SK-N-DZ (cell line): ENCODE results near the gene MAU2.
A peak's percentile ranks its signal among the peaks of the same experiment; 100 is the strongest.
"Not testable (repeated sequence)": the region's sequence is repeated elsewhere in the genome, so short reads cannot be mapped to it uniquely, and the experiment has no call there.

Source experiments
- DNase-seq: peaks from one replicate; pipeline ENCODE4 v3.0.0-alpha.2; 2015; ENCODE audit warnings: low spot score

MAU2 gene

DNA sequence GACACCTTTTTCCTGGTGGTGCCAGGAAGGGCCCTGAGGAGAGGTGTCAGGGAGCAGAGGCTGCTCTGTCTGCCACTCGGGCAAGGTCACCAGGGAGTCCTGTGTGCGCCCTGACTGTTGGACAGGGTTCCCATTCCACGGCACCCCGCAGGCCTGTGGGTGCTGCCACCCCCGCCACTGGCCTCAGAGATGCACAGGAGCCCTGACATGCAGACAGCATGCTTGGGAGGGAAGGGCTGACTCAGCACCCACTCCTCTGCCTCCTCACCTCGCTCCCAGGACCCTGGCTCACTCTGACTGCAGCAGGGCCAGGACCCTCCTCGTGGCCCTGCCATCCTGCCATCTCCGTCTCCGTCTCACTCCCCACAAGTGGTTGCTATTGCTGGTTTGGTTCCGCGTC lies 25.3 kb downstream of the MAU2 start:
- no peak for DNase-seq

GRCh38 chr19:19347401-19348110 lies 26.9 kb downstream of the MAU2 start:
- no peak for DNase-seq

DNA sequence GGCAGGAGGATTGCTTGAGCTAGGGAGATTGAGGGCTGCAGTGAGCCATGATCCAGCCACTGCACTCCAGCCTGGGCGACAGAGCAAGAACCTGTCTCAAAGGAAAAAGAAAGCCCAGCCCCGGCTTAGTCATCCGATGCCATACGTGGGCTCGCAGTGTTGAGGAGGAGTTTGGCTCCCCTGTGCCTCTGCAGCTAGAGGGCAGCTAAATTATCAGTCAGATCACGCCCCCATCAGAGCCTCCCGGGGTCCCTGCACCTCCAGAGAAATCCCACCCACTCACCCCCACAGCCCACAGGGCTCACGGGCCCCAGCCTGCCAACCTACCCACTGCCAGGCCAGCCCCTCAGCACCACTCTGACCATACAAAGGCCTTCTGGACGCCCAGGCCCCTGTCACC lies 27.6 kb downstream of the MAU2 start:
- DNase-seq: no peak

DNA sequence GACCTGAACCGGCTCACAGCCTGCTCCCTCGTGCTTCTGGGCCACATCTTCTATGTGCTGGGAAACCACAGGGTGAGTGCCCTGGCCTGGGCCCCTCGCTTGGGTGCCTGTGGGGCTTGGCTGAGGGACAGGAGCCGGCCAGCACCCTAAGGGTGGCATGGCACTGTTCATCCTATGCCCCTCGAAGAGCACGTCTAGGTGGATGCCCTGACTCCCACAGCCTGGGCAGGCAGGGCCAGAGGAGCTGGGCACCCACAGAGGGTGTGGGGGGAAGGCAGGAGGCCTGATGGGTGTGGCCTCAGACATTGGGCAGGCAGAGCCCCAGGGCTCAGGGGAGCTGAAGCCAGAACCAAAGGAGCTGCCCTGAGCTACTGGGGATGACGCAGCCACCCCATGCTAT lies 28.7 kb downstream of the MAU2 start:
- DNase-seq: no peak

DNA sequence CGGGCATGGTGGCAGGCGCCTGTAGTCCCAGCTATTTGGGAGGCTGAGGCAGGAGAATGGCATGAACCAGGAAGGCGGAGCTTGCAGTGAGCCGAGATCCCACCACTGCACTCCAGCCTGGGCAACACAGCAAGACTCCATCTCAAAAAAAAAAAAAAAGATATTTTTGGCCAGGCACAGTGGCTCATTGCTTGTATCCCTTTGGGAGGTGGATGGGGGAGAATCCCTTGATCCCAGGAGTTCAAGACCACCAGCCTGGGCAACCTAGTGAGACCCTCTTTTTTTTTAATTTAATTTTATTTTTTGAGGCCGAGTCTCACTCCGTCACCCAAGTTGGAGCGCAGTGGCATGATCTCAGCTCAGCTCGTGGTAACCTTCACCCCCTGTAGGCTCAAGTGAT lies 30.1 kb downstream of the MAU2 start:
- not testable (repeated sequence) for DNase-seq

- no peak for DNase-seq
Measured at GRCh38 chr19:19352823-19353222, 32.2 kb downstream of the MAU2 start.

- DNase-seq: no peak
Measured at GRCh38 chr19:19354007-19354406, 33.4 kb downstream of the MAU2 start.

- no peak for DNase-seq
Measured at GRCh38 chr19:19354932-19355331, 34.3 kb downstream of the MAU2 start.

GRCh38 chr19:19355606-19356139 lies 35.0 kb downstream of the MAU2 start:
- no peak for DNase-seq

DNA sequence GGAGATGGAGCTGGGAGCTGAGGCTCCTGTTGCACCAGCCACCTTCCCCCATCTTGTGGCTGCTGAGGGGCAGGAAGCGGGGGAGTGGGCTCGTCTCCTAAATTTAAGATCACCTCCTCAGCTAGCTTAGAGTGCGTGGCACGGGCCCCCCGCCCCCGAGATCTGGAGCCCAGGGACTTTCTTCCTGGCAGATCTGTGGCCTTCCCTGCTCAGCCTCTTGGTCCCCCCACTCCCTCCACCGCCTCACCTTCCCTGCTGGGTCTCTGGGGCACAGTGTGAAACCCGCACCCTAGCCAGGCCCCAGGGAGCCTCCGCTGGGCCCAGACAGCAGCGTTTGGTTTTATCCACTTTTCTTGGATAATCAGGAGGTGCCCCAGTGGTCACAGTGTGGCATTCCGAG lies 35.9 kb downstream of the MAU2 start:
- no peak for DNase-seq

- no peak for DNase-seq
Measured at GRCh38 chr19:19356901-19357566, 36.4 kb downstream of the MAU2 start.

DNA sequence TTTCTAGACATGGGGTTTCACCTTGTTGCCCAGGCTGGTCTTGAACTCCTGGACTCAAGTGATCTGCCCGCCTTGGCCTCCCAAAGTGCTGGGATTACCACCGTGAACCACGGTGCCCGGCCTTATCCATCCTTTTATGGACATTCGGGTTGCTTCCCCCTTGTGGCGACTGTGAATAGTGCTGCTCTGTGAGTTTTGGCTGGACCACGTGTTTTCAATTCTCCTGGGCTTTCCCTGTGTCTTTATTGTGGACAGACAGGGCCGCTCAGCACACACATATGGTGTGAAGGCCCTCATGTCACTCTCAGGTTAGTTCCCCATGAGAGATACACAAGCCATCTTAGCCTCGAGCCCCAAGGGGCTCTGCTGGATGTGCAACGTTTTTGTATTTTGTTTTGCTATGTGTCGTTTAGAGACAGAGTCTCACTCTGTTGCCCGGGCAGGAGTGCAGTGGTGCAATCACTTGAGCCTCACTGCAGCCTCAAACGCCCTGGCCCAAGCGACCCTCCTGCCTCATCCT lies 40.5 kb downstream of the MAU2 start:
- peak; percentile 91 for DNase-seq

- DNase-seq: no peak
Measured at GRCh38 chr19:19362075-19362474, 41.4 kb downstream of the MAU2 start.

DNA sequence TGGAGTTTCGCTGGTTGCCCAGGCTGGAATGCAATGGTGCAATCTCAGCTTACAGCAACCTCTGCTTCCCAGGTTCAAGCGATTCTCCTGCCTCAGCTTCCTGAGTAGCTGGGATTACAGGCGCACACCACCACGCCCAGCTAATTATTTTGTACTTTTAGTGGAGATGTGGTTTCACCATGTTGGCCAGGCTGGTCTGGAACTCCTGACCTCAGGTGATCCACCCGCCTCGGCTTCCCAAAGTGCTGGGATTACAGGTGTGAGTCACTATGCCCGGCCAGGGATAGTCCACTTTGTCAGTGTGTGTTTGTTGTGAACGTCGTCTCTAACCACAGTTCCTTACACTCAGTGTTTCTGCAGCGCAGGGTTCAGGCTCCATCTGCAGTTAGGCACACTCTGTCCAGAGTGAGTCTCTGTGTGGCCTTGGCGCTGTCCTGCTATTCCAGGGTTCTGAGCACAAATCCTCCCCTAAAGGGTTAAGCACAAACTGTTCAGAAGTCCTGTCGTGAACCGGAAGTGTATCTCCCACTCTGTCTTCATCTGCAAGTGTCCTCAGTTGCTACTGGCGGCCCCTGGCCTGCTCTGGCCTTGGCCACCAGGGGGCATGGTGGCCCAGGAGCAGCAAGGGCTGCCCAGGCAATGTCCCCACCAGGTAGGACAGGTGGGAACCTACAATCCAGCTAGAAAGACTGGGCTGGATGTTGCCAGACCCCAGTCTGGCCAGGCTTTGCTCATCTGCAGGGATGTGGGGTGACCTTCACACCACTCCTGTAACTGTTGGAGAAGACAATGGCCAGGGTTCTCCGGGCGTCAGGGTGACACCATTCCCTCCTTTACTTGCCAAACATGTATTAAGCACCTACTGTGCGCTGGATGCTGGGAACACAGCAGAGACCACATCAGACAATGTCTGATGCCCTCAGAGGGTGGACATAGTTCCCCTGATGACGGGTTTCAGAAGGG lies 46.1 kb downstream of the MAU2 start:
- DNase-seq: peak; percentile 93

- DNase-seq: no peak
Measured at GRCh38 chr19:19368087-19368486, 47.5 kb downstream of the MAU2 start.

GRCh38 chr19:19371059-19371458 lies 50.4 kb downstream of the MAU2 start:
- no peak for DNase-seq

DNA sequence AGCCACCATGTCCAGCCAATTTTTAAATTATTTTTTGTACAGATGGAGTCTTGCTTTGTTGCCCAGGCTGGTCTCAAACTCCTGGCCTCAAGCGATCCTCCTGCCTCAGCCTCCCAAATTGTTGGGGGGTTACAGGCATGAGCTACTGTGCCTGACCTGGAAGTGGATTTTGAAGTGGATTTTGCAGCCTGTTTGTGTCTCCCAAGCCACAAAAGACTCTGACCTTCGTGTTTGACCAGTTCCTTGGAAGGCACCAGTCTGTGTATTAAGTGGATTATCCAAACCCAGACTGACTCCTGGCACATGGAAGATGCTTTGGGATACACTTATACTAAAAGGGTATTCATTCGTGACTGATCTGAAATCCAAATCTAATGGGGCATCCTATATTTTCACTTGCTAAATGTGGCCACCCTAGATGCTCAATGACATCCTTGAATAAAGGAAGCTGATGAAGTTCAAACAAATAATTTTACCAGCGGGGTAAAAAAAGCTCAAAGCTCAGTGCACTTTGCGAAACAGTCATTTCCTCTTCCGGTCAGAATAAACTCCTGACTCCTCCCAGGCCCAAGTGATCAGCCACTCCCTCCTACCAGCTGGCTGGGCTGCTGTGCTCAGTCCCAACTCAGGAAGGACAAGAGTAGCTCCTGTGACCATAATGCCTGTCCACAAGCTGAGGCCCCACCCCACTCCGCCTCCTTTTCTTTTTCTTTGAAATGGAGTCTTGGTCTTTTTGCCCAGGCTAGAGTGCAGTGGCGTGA lies 52.2 kb downstream of the MAU2 start:
- no peak for DNase-seq

DNA sequence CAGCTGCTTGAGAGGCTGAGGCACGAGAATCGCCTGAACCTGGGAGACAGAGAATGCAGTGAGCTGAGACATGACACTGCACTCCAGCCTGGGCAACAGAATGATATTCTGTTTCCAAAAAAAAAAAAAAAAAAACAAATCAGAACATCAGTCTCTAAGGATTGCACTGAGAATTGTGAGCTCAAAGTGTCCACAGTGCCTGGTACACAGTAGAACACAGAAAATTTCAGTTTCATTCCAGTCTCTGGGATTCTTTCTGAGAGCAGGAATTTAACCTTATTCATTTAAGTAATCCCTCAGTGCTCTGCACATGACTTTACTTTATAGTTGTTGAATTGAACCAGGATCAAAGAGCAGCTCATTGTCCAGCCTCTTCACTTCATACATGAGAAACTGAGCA lies 58.9 kb downstream of the MAU2 start:
- no peak for DNase-seq

GRCh38 chr19:19380316-19380715 lies 59.7 kb downstream of the MAU2 start:
- not testable (repeated sequence) for DNase-seq

- DNase-seq: no peak
Measured at GRCh38 chr19:19381007-19381926, 60.6 kb downstream of the MAU2 start.
